ENCODE measurements around the gene KCTD2.

KCTD2 gene

DNA sequence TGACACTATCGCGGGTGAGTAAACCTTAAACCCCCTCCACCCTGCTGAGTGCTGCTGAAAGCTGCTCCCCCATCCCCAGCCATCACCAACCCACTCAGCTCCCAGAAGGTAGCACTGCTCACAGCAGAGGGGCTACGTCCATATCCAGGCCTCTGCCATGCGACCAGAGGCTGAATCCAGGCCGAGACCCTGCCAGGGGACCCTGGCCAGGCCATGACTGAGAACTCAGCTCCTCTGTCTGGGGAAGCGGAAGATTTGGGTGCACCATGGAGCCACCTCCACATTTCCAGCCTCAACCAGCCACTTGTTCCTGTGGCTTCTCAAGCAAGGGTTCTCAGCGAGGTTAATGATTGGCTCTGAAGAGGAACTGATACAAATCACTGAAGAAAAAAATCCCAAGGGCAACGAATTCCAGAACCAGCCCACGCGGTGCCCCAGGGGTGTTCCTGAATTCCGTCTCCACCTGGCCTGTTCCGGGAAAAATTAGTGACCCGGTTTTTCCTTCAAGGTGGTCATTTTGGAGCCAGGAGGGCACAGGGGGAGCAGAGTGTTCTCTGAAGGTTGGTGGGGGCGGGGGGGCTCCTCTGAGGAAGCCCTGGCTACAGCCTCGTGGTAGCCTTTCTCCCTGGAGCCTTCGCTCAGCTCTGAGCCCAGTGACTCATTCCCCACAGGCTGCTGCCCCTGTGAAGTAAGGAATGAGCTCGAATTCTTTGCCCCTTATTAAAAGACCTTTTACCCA is 31.4 kb downstream of the KCTD2 start:
- DNase-seq: no peak

GRCh38 chr17:75079023-75079373 is 32.0 kb downstream of the KCTD2 start:
- no peak for DNase-seq

DNA sequence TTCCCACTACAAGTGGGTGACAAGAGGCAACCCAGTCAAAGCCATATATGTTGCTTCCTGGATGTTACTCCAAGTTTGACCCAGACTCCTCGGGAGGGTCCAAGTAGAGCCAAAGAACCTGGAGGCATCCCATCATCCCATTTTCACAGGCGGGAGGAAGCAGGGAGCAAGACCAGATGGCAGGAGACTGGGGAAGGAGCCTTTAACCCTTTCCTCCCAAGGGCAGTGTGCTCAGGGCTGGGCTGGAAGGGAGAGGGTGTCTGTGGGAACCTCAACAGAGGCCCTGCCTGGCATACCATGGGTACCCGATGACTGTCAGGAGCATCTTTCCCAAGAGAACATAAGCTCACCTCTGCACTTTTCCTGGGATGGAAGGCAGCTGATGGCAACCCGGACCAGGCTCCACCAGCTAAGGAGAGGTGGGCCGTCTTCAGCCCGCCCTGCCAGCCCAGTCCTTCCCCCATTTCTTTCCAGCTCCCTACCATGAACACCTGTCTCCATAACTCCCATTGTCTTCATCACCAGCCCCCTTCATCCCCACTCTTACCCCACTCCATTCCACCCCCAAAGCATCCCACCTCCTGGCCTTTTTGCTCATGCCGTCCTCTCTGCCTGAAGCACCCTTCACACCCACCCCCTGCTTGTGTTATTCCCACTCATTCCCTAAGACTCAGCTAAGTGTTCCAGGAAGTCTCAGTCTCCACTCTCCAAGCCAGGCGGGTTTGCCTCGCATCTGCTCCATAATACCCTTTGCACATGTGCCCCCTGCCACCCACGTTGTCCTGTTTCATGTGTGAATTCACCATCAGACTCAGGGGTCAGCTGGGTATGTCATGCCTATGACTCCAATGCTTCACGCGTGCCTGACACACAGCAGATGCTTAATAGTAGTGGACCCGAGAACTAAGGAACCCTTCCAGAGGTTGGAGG is 34.9 kb downstream of the KCTD2 start:
- no peak for DNase-seq

- DNase-seq: no peak
These were observed 35.7 kb downstream of the KCTD2 start for GRCh38 chr17:75082683-75083082.

GRCh38 chr17:75084039-75084660 is 37.1 kb downstream of the KCTD2 start:
- no peak for DNase-seq

DNA sequence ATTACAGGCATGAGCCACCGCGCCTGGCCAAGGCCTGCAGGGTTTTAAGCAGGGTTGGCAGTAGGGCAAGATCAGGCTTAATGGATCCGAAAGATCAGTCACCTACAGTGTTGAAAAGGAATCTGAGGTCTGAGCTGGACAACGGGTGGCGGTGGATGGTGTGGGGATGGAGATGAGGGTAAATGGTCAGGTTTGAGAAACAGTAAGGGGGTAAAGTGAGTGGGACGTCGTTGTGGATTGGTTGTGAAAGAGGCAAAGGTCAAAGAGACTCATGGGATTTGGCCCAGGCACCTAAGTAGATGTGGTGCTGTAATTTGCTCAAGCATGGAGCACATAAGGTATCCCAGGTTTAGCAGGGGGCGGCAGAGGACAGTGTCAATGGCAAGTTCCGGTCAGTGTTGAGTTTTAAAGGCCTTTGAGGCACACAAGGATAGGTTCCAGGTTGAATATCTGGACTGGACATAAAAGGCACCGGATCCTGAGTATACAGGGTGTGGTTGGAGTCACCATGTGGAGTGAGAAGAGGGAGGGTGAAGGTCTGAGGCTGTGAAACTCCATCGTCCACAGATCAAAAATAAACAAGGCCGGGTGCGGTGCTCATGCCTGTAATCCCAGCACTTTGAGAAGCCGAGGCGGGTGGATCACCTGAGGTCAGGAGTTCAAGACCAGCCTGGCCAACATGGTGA is 39.6 kb downstream of the KCTD2 start:
- DNase-seq: no peak

GRCh38 chr17:75087182-75087557 is 40.1 kb downstream of the KCTD2 start:
- no peak for DNase-seq

DNA sequence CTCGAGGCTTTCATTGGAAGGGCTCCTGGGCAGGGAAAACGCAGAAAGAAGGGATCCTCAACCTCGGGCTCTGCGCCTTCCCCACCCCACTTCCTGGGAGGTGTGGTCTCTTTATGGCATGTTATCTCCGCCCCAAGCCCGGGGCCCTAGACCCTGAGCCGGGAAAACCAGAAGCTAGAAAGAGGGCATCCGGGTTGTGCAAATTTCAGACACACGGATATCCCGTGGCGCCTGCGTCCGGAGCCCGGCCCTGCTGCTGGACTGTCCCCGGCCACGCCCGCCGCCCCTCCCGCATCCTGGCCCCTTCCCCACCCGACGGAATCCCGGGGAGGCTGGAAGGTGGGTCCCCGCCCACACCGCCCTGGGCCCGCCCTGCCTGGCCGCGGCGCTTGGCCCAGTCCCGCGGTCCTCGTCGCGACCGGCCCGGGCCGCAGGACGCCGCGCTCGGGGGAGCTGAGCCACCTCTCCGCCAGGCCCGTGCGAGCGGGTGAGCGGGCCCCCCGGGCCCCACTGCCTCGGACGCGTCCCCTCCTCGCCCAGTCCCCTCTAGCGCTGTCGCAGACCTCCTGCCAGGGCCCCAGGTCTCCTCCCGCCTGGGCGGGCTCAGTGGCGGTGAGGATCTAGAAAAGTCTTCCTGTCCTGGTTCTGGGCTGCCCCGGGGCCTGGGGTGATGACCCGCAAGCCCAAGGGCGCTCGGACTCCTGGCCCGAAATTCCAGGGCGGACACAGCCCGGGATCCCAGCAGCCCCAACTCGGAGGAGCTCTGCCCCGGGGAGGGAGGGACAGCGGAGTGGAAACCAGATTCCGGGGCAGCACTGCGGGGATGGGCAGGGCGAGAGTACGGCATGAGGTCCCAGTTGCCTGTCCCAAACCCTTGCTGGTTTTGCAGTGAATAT is 40.8 kb downstream of the KCTD2 start, which contains the start of gene SLC16A5:
Gene SLC16A5, plus strand, starts transcription at position 397 of the 896 bp plus-strand sequence. CDS start 5,683 bp downstream, outside the sequence.
- peak; percentile 56 for DNase-seq

GRCh38 chr17:75088465-75089417 is 41.7 kb downstream of the KCTD2 start:
- DNase-seq: peak; percentile 29

- DNase-seq: no peak
These were observed 44.1 kb downstream of the KCTD2 start for GRCh38 chr17:75090871-75091854.

- DNase-seq: no peak
These were observed 44.9 kb downstream of the KCTD2 start for GRCh38 chr17:75091855-75092327.

DNA sequence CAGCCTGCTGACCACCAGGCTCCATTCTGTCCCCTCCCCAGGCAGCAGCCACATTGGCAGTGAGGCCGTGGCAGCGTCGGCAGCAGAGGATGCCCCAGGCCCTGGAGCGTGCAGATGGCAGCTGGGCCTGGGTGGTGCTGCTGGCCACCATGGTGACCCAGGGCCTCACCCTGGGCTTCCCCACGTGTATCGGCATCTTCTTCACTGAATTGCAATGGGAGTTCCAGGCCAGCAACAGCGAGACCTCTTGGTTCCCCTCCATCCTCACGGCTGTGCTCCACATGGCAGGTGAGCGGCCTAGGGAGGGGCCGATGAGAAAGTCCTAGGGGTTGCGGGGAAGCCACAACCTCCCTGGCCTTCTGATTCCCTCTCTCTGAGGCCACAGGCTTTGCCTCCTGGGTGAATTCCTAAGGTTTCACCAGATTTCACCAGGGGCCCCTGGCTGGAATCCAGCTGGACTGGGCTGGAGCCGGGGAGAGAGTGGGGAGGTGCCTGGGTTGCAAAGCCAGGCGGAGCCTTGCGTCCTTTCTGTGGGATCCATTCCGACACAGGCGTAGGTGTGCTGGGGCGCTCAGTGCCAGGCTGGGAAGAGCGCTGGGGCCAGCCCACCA is 46.6 kb downstream of the KCTD2 start:
- DNase-seq: no peak

- no peak for DNase-seq
These were observed 47.9 kb downstream of the KCTD2 start for GRCh38 chr17:75094871-75095399.

- DNase-seq: no peak
These were observed 49.1 kb downstream of the KCTD2 start for GRCh38 chr17:75096082-75096625.

DNA sequence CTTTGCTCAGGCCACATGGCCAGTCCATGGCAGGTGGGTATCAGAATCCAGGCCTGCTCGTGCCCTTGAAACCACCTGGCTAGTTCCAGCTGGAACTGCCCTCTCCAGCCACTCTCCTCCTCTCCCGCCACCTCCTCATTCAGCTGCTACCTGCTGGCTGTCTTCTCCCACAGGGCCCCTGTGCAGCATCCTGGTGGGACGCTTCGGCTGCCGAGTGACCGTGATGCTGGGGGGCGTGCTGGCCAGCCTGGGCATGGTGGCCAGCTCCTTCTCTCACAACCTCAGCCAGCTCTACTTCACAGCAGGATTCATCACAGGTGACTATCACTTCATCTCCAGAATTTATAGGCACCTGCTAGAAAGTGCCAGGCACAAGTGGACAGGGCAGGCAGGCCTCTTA is 50.8 kb downstream of the KCTD2 start:
- DNase-seq: no peak

GRCh38 chr17:75098861-75099260 is 51.8 kb downstream of the KCTD2 start:
- DNase-seq: no peak

GRCh38 chr17:75099881-75100595 is 53.0 kb downstream of the KCTD2 start:
- no peak for DNase-seq
